MCF 10A (cell line): ENCODE data around the gene QPCT. TPM values are rescaled to one million over a fixed set of nuclear protein-coding genes. Genes with fewer than 3 reads are reported as not detected.

Experiments used
- BruUV-seq: library from RNA; stranded (reverse); fragments of 400-500 nt; replicated peaks from 2 replicates; lab custom pipeline; 2021; lab: Mats Ljungman, UMichigan
- CTCF ChIA-PET: fragments of 300-600 bp; sonication (Branson Sonifier 250); formaldehyde crosslinking; extraction: SDS; loops from one replicate; lab custom pipeline; 2021; ENCODE audit warnings: antibody characterized with exemption, inconsistent platforms; lab: Yijun Ruan, JAX
- POLR2A ChIA-PET: fragments of 300-600, 350-650 bp; sonication (Branson Sonifier 250); formaldehyde crosslinking; extraction: SDS; loops from one replicate; lab custom pipeline; 2020; ENCODE audit warnings: antibody characterized with exemption, inconsistent platforms; lab: Yijun Ruan, JAX
- DNase-seq: peaks from one replicate; pipeline ENCODE4 v3.0.0-alpha.2; 2018; ENCODE audit not compliant: unreplicated experiment
- H3K27ac Mint-ChIP-seq: one replicate; pipeline ENCODE4 v1.8.0; 2022; ENCODE audit warnings: mild to moderate bottlenecking, low read depth, mixed read lengths; ENCODE audit not compliant: unreplicated experiment
- H3K27me3 Mint-ChIP-seq: one replicate; pipeline ENCODE4 v1.8.0; 2022; ENCODE audit warnings: mixed read lengths; ENCODE audit not compliant: insufficient read depth, unreplicated experiment
- H3K36me3 Mint-ChIP-seq: one replicate; pipeline ENCODE4 v1.8.0; 2022; ENCODE audit warnings: mild to moderate bottlenecking, moderate library complexity, mixed read lengths; ENCODE audit not compliant: insufficient read depth, unreplicated experiment
- H3K4me1 Mint-ChIP-seq: one replicate; pipeline ENCODE4 v1.8.0; 2022; ENCODE audit warnings: mixed read lengths; ENCODE audit not compliant: insufficient read depth, unreplicated experiment
- H3K4me3 Mint-ChIP-seq: one replicate; pipeline ENCODE4 v1.8.0; 2022; ENCODE audit warnings: mild to moderate bottlenecking, moderate library complexity, mixed read lengths; ENCODE audit not compliant: unreplicated experiment
- H3K9me3 Mint-ChIP-seq: one replicate; pipeline ENCODE4 v1.8.0; 2022; ENCODE audit warnings: mixed read lengths; ENCODE audit not compliant: unreplicated experiment
- CTCF ChIP-seq: fragments of 200-600 bp; IDR thresholded peaks from one replicate; pipeline ENCODE4 v1.8.0; 2022; ENCODE audit warnings: antibody characterized with exemption, mild to moderate bottlenecking; ENCODE audit not compliant: unreplicated experiment
- intact Hi-C: fragments of 100-400 bp; cut with micrococcal nuclease; formaldehyde crosslinking; loops from 2 replicates; pipeline ENCODE4 v1.14.1; 2022
- total RNA-seq: library from RNA; stranded (reverse); gene quantifications from 2 replicates; pipeline ENCODE4 v1.2.3, GENCODE V29; 2022

QPCT gene
- total RNA-seq, 1 experiment from 2014 or later = not detected

GRCh38 chr2:37332560-37332959 is 11.9 kb upstream of the QPCT start:
- POLR2A ChIA-PET = no interaction called here
- no peaks in the 10 kb centered on the region for H3K27me3 Mint-ChIP-seq
- DNase-seq = no peak
- BruUV-seq = no TSS peak
- intact Hi-C loops = no loop called here
- peaks cover 6% of the 10 kb centered on the region for H3K4me1 Mint-ChIP-seq
- no peaks in the 10 kb centered on the region for H3K36me3 Mint-ChIP-seq
- H3K9me3 Mint-ChIP-seq = no peaks in the 10 kb centered on the region
- H3K27ac Mint-ChIP-seq = no peak overlapping the region
- CTCF ChIA-PET = interaction anchor here (0.6 kb wide), 1 partner anchor 28 kb away, joined by 3 read pairs; no protein-coding TSS in a partner anchor
- TF ChIP-seq CTCF = no peak
- H3K4me3 Mint-ChIP-seq = no peak overlapping the region

GRCh38 chr2:37333256-37333655 is 11.2 kb upstream of the QPCT start:
- no peak for TF ChIP-seq CTCF
- Mint-ChIP-seq H3K4me1 (peaks cover 6% of the 10 kb centered on the region), H3K27ac (no peak overlapping the region), H3K36me3 (no peaks in the 10 kb centered on the region), H3K4me3 (no peak overlapping the region), H3K9me3 (no peaks in the 10 kb centered on the region), H3K27me3 (no peaks in the 10 kb centered on the region)
- intact Hi-C loops = no loop called here
- DNase-seq = no peak
- CTCF ChIA-PET = no interaction called here
- POLR2A ChIA-PET = no interaction called here
- BruUV-seq = no TSS peak

- Mint-ChIP-seq H3K4me3 (no peak overlapping the region), H3K36me3 (no peaks in the 10 kb centered on the region), H3K4me1 (peaks cover 6% of the 10 kb centered on the region), H3K27me3 (no peaks in the 10 kb centered on the region), H3K27ac (no peak overlapping the region), H3K9me3 (no peaks in the 10 kb centered on the region)
- no peak for DNase-seq
- BruUV-seq = no TSS peak
- intact Hi-C loops = no loop called here
- ChIA-PET POLR2A (interaction anchor here (0.6 to 7.1 kb wide), 5 partner anchors 11 to 1448 kb away, joined by 3 to 53 read pairs (median 3); partner anchors contain the start of gene PRKD3), CTCF (no interaction called here)
- TF ChIP-seq CTCF = no peak
Observed at GRCh38 chr2:37335604-37336003, 8.8 kb upstream of the QPCT start.

- ChIA-PET POLR2A (interaction anchor here (0.7 to 7.1 kb wide), 3 partner anchors 13 to 62 kb away, joined by 3 to 53 read pairs (median 3); partner anchors contain the start of gene PRKD3), CTCF (interaction anchor here (1.0 kb wide), 2 partner anchors 541 to 936 kb away, joined by 3 read pairs; no protein-coding TSS in a partner anchor)
- no TSS peak for BruUV-seq
- intact Hi-C loops = no loop called here
- Mint-ChIP-seq H3K4me3 (no peak overlapping the region), H3K36me3 (no peaks in the 10 kb centered on the region), H3K4me1 (peaks cover under 1% of the 10 kb centered on the region), H3K9me3 (no peaks in the 10 kb centered on the region), H3K27me3 (no peaks in the 10 kb centered on the region), H3K27ac (no peak overlapping the region)
- TF ChIP-seq CTCF = no peak
- DNase-seq = no peak
Observed at GRCh38 chr2:37337620-37338280, 6.7 kb upstream of the QPCT start.
